ENCODE results near the gene PHLDA3.

PHLDA3 gene

DNA sequence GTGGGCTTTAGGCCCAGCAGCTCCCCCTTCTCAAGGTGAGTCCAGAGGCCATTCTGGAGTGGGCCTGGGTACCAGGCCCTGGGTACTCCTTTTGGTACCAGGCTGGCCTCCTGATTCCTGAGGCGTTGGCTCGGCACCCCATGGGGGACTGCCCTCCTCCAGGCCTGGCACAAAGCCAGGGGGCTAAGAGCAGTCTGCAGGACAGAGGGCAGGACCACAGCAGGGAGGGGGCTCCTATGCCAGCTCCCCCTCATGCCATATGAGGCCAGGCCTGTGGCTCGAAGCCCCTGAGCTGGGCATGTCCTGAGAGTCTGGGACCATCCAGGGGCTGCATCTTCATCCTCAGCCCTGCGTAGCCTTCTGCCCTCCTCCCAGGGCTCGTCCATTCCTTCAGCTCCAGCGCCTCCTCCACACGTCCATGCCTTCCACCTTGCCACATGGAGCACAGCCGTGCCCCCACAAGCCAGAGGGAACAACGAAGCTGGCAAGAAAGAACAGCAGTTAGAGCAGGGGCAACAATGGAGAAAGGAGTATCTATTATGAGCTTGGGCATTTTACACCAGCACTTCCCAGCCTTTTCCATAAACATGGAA lies 3.2 kb downstream of the PHLDA3 start:
- H3K79me2 ChIP-seq (ENCODE audit: low read length), result no peaks in the 10 kb centered on the region
- H3K9ac ChIP-seq (ENCODE audit: low read length), result no peak overlapping the region
- H3K9me3 ChIP-seq (ENCODE audit: insufficient read depth, low read length), result no peaks in the 10 kb centered on the region
- no peak overlapping the region for H3K4me3 ChIP-seq (ENCODE audit: low read length)
- H4K20me1 ChIP-seq (ENCODE audit: insufficient read depth, low read length), result no peaks in the 10 kb centered on the region
- H3K4me1 ChIP-seq (ENCODE audit: low read length), result no peaks in the 10 kb centered on the region
- H3K27ac ChIP-seq (ENCODE audit: low read length), result no peak overlapping the region
- H3K4me2 ChIP-seq (ENCODE audit: low read length), result no peak overlapping the region
- no peak overlapping the region for H2AFZ ChIP-seq (ENCODE audit: low read depth, low read length)
- no peak for TF ChIP-seq EZH2phosphoT487 (IDR thresholded peaks at IDR 0.05; ENCODE audit: low read depth)
- TF ChIP-seq, protein P1, sequence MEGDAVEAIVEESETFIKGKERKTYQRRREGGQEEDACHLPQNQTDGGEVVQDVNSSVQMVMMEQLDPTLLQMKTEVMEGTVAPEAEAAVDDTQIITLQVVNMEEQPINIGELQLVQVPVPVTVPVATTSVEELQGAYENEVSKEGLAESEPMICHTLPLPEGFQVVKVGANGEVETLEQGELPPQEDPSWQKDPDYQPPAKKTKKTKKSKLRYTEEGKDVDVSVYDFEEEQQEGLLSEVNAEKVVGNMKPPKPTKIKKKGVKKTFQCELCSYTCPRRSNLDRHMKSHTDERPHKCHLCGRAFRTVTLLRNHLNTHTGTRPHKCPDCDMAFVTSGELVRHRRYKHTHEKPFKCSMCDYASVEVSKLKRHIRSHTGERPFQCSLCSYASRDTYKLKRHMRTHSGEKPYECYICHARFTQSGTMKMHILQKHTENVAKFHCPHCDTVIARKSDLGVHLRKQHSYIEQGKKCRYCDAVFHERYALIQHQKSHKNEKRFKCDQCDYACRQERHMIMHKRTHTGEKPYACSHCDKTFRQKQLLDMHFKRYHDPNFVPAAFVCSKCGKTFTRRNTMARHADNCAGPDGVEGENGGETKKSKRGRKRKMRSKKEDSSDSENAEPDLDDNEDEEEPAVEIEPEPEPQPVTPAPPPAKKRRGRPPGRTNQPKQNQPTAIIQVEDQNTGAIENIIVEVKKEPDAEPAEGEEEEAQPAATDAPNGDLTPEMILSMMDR (IDR thresholded peaks at IDR 0.05; ENCODE audit: low read depth, low read length), result no peak
- H3K36me3 ChIP-seq (replicated peaks; ENCODE audit: low read depth, low read length), result no peaks in the 10 kb centered on the region
- H3K27me3 ChIP-seq (ENCODE audit: low read depth, low read length), result peaks cover 20% of the 10 kb centered on the region

- TF ChIP-seq, protein P1 (IDR thresholded peaks at IDR 0.05; ENCODE audit: low read depth, low read length), result peak; percentile 17; the same call in 1 of the 2 replicates
- TF ChIP-seq EZH2phosphoT487 (IDR thresholded peaks at IDR 0.05; ENCODE audit: low read depth), result no peak
- H3K9ac ChIP-seq (ENCODE audit: low read length), result no peak overlapping the region
- H3K4me2 ChIP-seq (ENCODE audit: low read length), result no peak overlapping the region
- H2AFZ ChIP-seq (ENCODE audit: low read depth, low read length), result no peak overlapping the region
- H4K20me1 ChIP-seq (ENCODE audit: insufficient read depth, low read length), result no peaks in the 10 kb centered on the region
- no peak overlapping the region for H3K27ac ChIP-seq (ENCODE audit: low read length)
- no peaks in the 10 kb centered on the region for H3K4me1 ChIP-seq (ENCODE audit: low read length)
- H3K79me2 ChIP-seq (ENCODE audit: low read length), result no peaks in the 10 kb centered on the region
- H3K27me3 ChIP-seq (ENCODE audit: low read depth, low read length), result peaks cover 7% of the 10 kb centered on the region
- H3K9me3 ChIP-seq (ENCODE audit: insufficient read depth, low read length), result no peaks in the 10 kb centered on the region
- H3K36me3 ChIP-seq (replicated peaks; ENCODE audit: low read depth, low read length), result no peaks in the 10 kb centered on the region
- no peak overlapping the region for H3K4me3 ChIP-seq (ENCODE audit: low read length)
These were observed 5.9 kb downstream of the PHLDA3 start for GRCh38 chr1:201463071-201463552.

DNA sequence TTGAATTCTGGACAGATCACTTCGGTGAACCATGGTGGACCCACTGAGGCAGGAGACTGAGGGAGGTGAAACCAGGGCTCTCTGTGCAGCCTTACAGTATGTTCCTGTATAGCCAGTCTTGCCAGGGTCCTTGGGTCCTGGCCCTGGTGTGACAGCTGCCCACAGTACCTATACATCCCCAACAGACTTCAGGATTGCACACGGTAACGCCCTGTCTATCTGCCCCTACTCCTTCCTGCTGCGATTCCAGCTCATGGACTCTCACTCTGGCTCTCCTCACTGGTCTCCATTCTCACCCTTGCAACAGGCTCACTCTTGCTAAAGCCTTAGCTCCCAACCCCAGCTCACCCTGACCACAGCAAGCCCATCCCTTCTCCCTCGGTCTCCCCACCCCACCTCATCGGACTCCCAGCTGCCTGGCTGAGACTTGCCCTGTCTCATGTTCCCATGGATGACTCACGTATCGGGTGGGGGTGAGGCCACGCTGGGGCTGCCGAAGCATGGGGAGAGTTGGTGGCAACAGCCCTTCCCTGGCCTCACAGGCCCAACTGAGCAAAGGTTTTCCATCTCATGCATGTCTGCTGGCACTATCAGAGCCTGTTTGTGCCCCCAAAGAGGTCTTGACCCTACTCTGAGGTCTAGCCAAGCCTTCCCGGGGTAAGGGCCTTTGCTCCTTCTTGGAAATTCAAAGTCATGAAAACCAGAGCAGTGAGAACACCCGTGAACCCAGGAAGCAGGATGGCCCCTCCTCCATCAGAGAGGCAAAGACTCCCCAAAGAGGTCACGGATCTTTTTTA lies 7.1 kb downstream of the PHLDA3 start:
- Histone ChIP-seq H3K36me3 (replicated peaks; ENCODE audit: low read depth, low read length) (no peaks in the 10 kb centered on the region), H4K20me1 (ENCODE audit: insufficient read depth, low read length) (no peaks in the 10 kb centered on the region), H3K4me1 (ENCODE audit: low read length) (peaks cover 7% of the 10 kb centered on the region), H3K4me3 (ENCODE audit: low read length) (no peak overlapping the region), H3K9me3 (ENCODE audit: insufficient read depth, low read length) (no peaks in the 10 kb centered on the region), H3K4me2 (ENCODE audit: low read length) (no peak overlapping the region), H2AFZ (ENCODE audit: low read depth, low read length) (no peak overlapping the region), H3K79me2 (ENCODE audit: low read length) (no peaks in the 10 kb centered on the region), H3K9ac (ENCODE audit: low read length) (no peak overlapping the region), H3K27me3 (ENCODE audit: low read depth, low read length) (peaks cover 13% of the 10 kb centered on the region), H3K27ac (ENCODE audit: low read length) (no peak overlapping the region)
- TF ChIP-seq, protein P1 (IDR thresholded peaks at IDR 0.05; ENCODE audit: low read depth, low read length), result no peak
- TF ChIP-seq EZH2phosphoT487 (IDR thresholded peaks at IDR 0.05; ENCODE audit: low read depth), result no peak

Measured in OCI-LY3 (cell line).